IMR-90 (cell line): Measurements from ENCODE around the gene OPALIN.

Experiments
- BHLHE40 ChIP-seq: fragments of 150-350 bp; IDR thresholded peaks from 2 replicates; pipeline ENCODE4 v1.6.1; 2016; ENCODE audit warnings: mild to moderate bottlenecking, low read depth, low read length
- CHD1 ChIP-seq: IDR thresholded peaks from 2 replicates; pipeline ENCODE4 v1.6.1; 2012; ENCODE audit warnings: low read depth, low read length, improper control_type of control experiment
- MAFK ChIP-seq: IDR thresholded peaks from 2 replicates; pipeline ENCODE4 v1.6.1; 2012; ENCODE audit warnings: low read depth, low read length, improper control_type of control experiment
- POLR2A ChIP-seq: IDR thresholded peaks from 2 replicates; pipeline ENCODE4 v1.6.1; 2012; ENCODE audit warnings: mild to moderate bottlenecking, low read depth, low read length
- RCOR1 ChIP-seq: IDR thresholded peaks from 2 replicates; pipeline ENCODE4 v1.6.1; 2012; ENCODE audit warnings: mild to moderate bottlenecking, low read length, improper control_type of control experiment; ENCODE audit not compliant: insufficient replicate concordance
- RFX5 ChIP-seq: IDR thresholded peaks from 2 replicates; pipeline ENCODE4 v1.8.0; 2012; ENCODE audit warnings: low read depth, mild to moderate bottlenecking, low read length, moderate library complexity
- SMC3 ChIP-seq: fragments of 150-350 bp; IDR thresholded peaks from 2 replicates; pipeline ENCODE4 v1.6.1; 2016; ENCODE audit warnings: low read depth, mild to moderate bottlenecking, antibody characterized with exemption, low read length, moderate library complexity
- TF ChIP-seq, protein P1 (sequence below): conservative IDR thresholded peaks from 2 replicates; pipeline ENCODE4 v1.5.1; 2012; ENCODE audit warnings: mild to moderate bottlenecking, low read depth, low read length, improper control_type of control experiment
- TF ChIP-seq, protein P2 (sequence below): fragments of 150-350 bp; IDR thresholded peaks from 2 replicates; pipeline ENCODE4 v1.6.1; 2017; ENCODE audit warnings: mild to moderate bottlenecking, antibody characterized with exemption, low read length, low read depth

DNA sequence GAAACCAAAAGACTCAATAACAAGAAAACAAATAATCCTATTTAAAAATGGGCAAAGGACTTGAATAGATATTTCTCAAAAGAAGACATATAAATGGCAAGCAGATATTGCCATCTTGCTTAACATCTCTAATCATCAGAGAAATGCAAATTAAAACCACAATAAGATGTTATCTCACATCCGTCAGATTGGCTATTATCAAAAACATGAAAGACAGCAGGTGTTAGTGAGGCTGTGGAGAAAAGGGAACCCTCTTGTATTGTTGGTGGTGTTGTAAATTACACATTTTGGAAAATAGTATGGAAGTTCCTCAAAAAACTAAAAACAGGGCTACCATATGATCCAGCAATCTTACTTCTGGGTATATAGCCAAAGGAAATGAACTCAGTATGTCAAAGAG lies 25.7 kb downstream of the OPALIN start:
- TF ChIP-seq, protein P1, sequence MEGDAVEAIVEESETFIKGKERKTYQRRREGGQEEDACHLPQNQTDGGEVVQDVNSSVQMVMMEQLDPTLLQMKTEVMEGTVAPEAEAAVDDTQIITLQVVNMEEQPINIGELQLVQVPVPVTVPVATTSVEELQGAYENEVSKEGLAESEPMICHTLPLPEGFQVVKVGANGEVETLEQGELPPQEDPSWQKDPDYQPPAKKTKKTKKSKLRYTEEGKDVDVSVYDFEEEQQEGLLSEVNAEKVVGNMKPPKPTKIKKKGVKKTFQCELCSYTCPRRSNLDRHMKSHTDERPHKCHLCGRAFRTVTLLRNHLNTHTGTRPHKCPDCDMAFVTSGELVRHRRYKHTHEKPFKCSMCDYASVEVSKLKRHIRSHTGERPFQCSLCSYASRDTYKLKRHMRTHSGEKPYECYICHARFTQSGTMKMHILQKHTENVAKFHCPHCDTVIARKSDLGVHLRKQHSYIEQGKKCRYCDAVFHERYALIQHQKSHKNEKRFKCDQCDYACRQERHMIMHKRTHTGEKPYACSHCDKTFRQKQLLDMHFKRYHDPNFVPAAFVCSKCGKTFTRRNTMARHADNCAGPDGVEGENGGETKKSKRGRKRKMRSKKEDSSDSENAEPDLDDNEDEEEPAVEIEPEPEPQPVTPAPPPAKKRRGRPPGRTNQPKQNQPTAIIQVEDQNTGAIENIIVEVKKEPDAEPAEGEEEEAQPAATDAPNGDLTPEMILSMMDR: no peak
- TF ChIP-seq CHD1 (no peak), POLR2A (no peak), BHLHE40 (no peak), RFX5 (no peak), SMC3 (no peak), MAFK (no peak), RCOR1 (no peak)
- TF ChIP-seq, protein P2, sequence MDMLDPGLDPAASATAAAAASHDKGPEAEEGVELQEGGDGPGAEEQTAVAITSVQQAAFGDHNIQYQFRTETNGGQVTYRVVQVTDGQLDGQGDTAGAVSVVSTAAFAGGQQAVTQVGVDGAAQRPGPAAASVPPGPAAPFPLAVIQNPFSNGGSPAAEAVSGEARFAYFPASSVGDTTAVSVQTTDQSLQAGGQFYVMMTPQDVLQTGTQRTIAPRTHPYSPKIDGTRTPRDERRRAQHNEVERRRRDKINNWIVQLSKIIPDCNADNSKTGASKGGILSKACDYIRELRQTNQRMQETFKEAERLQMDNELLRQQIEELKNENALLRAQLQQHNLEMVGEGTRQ: no peak
